Activated CD8-positive, alpha-beta memory T cell treated with anti-CD3 and anti-CD28 coated beads for 1 hour (primary cell): Measurements from ENCODE around the gene MOXD1.

Experiments used
- DNase-seq, 2 donors: peaks; one replicate each; pipeline ENCODE4 v3.0.0-alpha.2; 2020; ENCODE audit warnings: low read depth in 1 of 2; ENCODE audit errors: extremely low read depth in 1 of 2

The MOXD1 gene

GRCh38 chr6:132400555-132400882 is 756 bp downstream of the MOXD1 start:
- no peak for DNase-seq

DNA sequence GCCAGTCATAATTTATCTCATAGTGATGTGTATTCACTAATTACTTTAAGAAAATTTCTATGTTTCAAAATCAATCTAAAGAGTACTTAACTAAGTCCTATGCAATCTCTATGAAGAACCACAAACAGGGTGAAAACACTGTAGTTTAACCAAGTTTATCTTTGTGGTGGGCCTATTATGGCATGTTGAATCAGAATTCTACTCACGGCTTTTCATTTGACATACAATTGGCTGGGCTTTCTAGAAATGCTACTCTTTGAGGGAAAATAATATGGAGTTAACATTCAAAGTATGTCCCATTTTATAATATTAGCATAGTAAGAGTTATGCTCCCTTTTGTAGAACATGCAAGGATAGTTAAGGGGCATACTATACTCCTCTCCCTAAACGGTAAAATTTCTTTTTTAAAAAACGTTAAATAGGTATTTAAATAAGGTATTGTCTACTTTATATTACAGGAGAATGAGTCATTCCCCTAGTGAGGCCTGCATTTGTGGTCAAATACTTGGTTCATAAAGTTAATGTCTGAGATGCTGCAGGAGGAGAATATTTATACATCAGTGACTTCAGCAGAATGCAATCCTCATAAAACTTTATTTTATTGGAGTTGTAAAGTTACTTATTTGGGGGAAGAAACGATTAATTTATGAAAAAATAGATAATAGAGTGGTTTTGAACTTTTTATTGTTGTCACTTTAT is 1.8 kb downstream of the MOXD1 start:
- DNase-seq = no peak

DNA sequence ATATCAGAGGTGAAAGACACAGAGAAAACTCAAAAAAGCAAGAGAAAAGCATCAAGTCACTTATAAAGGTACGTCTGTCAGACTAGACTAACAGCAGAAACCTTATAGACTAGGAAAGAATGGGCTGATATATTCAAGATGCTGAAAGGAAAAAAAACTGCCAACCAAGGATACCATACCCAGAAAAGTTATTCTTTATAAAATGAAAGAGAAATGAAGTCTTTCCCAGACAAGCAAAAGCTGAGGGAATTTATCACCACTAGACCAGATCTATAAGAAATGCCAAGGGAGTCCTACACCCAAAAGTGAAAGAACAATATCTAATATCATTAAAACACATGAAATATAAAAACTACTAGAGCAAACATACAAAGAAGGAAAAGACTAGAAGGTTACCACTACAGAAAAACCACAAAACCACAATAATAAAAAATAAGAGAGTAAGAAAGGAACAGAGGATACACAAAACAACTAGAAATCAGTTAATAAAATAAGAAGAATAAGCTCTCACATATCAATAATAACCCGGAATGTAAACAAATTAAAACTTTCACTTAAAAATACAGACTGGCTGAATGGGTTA is 6.2 kb downstream of the MOXD1 start:
- no peak for DNase-seq

DNA sequence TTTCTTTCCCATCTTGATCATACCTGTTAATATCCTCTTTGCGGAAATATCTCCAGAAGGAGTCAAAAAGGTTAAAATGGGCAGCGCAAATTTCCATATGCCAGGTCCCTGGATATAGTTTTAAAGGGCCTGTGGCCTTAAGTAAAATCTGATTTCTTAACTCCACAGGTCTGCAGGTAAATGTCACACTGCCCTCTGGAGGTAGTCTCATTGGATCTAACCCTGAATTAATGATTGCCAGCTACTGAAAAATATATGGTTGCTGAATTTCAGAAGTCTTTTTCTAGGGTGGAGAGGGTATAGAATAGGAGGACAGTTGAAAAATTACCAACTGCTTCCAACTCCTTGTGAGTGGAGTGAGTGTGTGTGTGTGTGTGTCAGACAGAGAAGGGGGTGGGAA is 8.5 kb downstream of the MOXD1 start:
- DNase-seq = no peak

GRCh38 chr6:132392270-132392646 is 9.0 kb downstream of the MOXD1 start:
- no peak for DNase-seq

- DNase-seq = no peak
These were observed 9.6 kb downstream of the MOXD1 start for GRCh38 chr6:132391391-132392269.

- DNase-seq = no peak
These were observed 10.8 kb downstream of the MOXD1 start for GRCh38 chr6:132390451-132390850.

GRCh38 chr6:132390017-132390416 is 11.3 kb downstream of the MOXD1 start:
- DNase-seq = no peak

GRCh38 chr6:132388291-132388690 is 13.0 kb downstream of the MOXD1 start:
- DNase-seq = no peak

DNA sequence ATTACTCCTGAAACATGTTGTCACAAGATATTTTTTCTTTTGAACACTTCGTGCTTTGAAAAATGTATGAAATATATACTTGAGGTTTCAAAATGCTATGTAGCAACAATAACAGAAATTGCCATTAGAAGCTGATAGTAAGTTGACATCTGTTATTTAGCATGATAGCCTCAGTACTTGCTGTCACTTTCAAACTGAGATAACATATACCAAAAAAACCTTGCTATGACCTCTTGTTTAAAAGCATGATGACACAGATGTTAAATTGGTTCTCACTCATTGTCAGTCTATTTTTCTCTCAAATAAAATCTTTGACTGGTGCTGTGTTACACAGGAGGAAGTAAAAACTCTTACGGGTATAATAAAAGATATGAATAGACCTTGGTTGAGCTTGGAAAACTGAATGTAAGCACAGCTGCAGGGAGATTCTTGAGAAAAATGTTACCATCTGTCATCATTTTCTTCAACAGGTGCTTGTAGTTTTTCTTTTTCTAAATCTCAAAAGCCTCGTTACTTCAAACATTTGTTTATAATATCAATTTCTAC is 18.6 kb downstream of the MOXD1 start:
- no peak for DNase-seq

- no peak for DNase-seq
These were observed 19.9 kb downstream of the MOXD1 start for GRCh38 chr6:132381381-132381780.

GRCh38 chr6:132380358-132381029 is 20.8 kb downstream of the MOXD1 start:
- DNase-seq = no peak

- DNase-seq = no peak
These were observed 31.7 kb downstream of the MOXD1 start for GRCh38 chr6:132369526-132369925.

GRCh38 chr6:132368916-132369481 is 32.3 kb downstream of the MOXD1 start:
- DNase-seq = no peak

DNA sequence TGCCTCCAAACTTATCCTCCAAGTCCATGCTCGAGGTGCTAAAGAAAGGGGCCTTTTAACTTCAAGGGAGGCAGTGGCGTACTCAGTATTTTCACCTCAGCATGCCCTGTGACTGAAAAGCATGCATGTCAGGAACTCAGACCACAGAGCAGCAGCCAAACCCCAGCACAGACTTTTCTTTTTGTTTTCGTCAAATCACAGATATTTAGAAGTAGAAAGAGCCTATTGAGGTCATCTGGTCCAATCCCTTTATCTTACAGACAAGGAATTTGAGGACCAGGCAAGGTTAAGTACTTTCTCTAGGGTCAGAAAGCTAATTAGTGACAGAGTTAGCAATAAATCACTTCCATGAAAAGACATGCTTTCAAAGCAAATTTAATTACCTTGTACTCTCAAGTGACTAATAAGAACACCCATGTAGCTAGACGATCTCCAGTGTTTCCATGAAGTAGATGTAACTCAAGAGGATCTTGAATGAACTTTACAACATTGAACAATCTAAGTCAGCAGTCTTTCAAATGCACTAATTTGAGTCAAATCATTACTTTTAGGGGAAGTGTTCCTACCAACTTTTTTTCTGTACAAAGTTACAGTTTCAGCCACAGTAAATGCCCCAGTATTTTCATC is 35.9 kb downstream of the MOXD1 start:
- no peak for DNase-seq

DNA sequence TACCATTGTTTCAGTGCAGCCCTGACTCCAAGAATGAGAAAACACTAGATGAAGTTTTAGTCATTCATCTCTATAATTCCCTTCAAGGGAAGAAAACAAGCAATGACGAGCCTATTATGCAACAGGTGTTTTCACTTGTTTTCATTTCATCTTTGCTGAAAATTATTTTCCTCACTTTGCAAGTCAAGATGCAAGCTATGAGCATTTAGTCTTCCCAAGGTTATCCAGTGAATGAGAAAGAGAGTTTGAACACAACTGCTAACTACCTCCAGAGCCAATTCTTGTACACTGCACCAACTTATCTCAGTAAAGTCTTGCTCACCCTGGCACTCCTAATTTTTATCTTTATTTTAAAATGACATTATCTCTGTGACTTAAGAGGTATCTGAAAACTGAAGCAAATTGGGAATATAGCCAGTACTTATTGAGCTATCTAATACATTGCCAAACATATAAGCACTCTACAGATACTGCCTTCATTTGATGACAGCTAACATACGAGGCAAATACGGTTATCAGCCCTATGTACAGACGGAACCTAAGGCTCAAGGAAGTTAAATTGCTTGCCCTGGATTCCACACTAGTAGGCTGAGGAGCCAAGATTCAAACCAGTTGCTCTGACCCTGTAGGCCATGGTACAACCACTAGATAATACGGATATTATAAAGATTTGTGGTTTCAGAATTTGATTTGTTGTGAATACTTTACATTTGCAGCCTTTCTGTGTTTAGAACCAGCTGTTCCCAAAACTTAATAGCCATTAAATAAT is 36.8 kb downstream of the MOXD1 start:
- no peak for DNase-seq

DNA sequence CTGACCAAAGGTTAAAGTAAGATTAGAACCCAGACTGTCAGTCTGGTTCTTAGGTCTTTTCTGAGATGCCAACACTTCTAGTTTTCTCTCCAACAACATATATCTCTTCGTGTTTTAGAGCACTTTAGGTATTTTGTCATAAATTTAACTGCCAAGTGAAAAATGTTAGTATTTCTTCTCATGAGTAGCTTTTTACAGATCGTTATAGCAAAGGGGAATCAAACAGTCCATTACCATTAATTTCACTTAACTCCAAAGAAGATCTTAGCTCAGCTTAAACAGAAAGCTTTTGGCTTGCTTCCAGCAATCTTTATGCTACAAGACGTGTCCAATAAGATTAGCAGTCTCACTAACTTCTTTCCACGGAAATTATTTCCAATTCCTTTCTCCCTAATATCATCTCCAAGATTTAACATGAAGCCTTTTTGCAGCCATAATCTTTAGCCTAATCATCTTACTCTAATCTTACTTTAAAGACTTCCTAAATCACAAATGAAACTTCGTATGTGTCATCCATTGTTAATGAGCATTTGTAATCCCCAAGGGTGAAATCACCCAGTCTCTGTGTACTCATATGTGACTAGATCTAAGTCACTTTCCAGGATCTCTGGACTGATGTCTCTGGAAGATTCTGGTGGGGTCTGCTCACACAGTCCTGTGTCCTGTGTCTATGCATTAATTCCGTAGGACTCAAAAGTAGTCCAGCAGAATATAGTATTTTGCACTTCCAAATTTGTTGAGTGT is 38.7 kb downstream of the MOXD1 start:
- DNase-seq = no peak

DNA sequence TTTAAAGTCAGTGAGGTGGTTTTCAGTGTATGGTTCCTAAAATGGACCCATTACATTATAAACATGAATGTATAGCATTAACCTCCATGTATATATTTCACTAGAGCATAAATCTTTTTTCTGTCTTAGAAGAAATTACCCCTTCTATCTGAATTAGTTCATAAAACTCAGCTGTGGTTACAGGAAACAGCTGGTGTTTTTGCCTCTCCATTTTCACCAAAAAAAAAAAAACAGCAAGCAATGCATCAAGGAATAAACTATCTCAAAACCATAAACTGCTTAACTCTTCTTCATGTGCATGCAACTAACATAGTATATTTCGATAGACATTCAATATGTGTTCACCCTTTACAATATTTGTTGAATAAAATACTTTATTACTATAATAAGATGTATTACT is 40.2 kb downstream of the MOXD1 start:
- no peak for DNase-seq

- DNase-seq = no peak
These were observed 41.4 kb downstream of the MOXD1 start for GRCh38 chr6:132359886-132360285.
